ENCODE results near the gene SELENOO. TPM values are rescaled to one million over a fixed set of nuclear protein-coding genes. Genes with fewer than 3 reads are reported as not detected.

Gene SELENOO
- total and polyA plus RNA-seq, 2 of the 13 experiments (the other 11 are each of a cell fraction or from before 2014, with no cell fraction given): 14.4 to 19.0 TPM

DNA sequence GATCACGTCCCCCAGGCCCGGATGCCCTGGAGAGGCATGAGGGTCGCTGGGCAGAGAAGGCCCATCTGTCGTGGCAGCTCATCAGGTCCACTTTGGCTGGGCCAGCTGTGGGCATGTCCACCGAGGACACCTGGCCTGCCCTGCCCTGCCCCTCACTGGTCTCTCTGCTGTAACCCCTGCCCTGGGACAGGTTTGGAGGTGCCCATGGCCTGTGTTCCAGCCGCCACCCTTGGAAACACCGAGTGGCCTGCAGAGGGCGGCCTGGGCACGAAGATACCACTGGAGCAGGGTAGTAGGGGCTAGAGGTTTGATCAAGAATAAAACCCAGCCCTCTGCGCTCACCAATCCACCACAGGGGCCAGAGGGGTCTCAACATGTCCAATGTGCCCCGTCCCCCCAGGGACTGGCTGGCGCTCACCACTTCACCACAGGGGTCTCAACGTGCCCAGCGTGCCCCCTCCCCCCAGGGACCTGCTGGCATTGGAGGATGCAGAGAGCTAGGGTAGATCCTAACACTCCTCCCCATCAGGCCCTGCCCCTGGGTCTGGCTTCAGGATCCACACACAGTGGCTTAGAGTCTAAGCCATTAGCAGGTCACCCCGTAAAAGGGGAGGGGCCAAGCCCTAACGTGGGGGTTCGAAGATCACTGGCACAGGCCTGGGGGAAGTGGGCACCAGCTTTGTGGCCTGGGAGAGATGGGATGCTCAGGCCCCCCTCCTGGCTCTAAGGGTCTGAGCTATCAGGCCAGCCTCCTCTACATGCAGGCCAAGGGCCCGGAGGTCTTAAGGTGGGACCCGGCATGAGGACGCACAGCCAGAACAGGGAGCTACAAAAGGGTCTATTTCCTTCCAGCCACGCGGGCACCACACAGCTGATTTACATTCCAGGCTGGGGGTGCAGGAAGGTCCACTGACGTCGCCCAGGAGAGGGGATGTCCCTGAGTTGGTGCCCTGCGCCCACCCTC, 51.6 kb downstream of the SELENOO start (continued):
- TF ChIP-seq ARID4A (CRISPR knock-in tag; IDR thresholded peaks at IDR 0.05; ENCODE audit: borderline replicate concordance): no peak
- TF ChIP-seq CCAR2 (optimal IDR thresholded peaks at IDR 0.05; ENCODE audit: low read depth, low read length): no peak
- TF ChIP-seq, protein P1, sequence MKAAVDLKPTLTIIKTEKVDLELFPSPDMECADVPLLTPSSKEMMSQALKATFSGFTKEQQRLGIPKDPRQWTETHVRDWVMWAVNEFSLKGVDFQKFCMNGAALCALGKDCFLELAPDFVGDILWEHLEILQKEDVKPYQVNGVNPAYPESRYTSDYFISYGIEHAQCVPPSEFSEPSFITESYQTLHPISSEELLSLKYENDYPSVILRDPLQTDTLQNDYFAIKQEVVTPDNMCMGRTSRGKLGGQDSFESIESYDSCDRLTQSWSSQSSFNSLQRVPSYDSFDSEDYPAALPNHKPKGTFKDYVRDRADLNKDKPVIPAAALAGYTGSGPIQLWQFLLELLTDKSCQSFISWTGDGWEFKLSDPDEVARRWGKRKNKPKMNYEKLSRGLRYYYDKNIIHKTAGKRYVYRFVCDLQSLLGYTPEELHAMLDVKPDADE (CRISPR knock-in tag; IDR thresholded peaks at IDR 0.05): no peak
- TF ChIP-seq HDAC6 (IDR thresholded peaks at IDR 0.05; ENCODE audit: low read depth, low read length): no peak
- no peak for TF ChIP-seq E2F2 (CRISPR knock-in tag; IDR thresholded peaks at IDR 0.05; ENCODE audit: borderline replicate concordance)
- TF ChIP-seq SP2 (CRISPR knock-in tag; IDR thresholded peaks at IDR 0.05): no peak
- no peak for TF ChIP-seq TFAP4 (IDR thresholded peaks at IDR 0.05; ENCODE audit: borderline replicate concordance, low read depth)
- no peak for TF ChIP-seq NPAS2 (CRISPR knock-in tag; IDR thresholded peaks at IDR 0.05; ENCODE audit: borderline replicate concordance)
- TF ChIP-seq SNAI1 (CRISPR knock-in tag; IDR thresholded peaks at IDR 0.05; ENCODE audit: borderline replicate concordance): no peak
- TF ChIP-seq ZNF343 (CRISPR knock-in tag; IDR thresholded peaks at IDR 0.05): no peak
- TF ChIP-seq ZBTB8A (CRISPR knock-in tag; IDR thresholded peaks at IDR 0.05; ENCODE audit: borderline replicate concordance, low read depth): no peak
- TF ChIP-seq ZBTB1 (CRISPR knock-in tag; IDR thresholded peaks at IDR 0.05; ENCODE audit: borderline replicate concordance): no peak
- TF ChIP-seq ZNF781 (CRISPR knock-in tag; IDR thresholded peaks at IDR 0.05; ENCODE audit: borderline replicate concordance, not compliant biosample characterization): no peak
- TF ChIP-seq ZNF251 (CRISPR knock-in tag; IDR thresholded peaks at IDR 0.05): no peak
- no peak for TF ChIP-seq TGIF2 (CRISPR knock-in tag; IDR thresholded peaks at IDR 0.05)
- no peak for TF ChIP-seq U2AF2 (IDR thresholded peaks at IDR 0.05; ENCODE audit: low read depth, low read length)
- TF ChIP-seq SSRP1 (CRISPR knock-in tag; IDR thresholded peaks at IDR 0.05): no peak

Measured in HepG2 (cell line).